Uterus (tissue), 4 donors: ENCODE results near the gene LGALS7. TPM values are rescaled to one million over a fixed set of nuclear protein-coding genes. Genes with fewer than 3 reads are reported as not detected.

ENCODE experiments used
- DNase-seq, 2 donors: peaks; one replicate each; pipeline ENCODE4 v3.0.0-alpha.2; 2019 to 2020
- H3K27ac ChIP-seq, 2 donors: fragments of 200-600 bp; sonication (generic); 1 replicate in 1 of 2; 2 replicates in 1 of 2; pipeline ENCODE4 v1.5.1; 2016 to 2018
- H3K27me3 ChIP-seq, 2 donors: fragments of 200-600 bp; sonication (generic); one replicate each; pipeline ENCODE4 v1.5.1; 2018 to 2019; ENCODE audit warnings: control low read depth in 1 of 2
- H3K36me3 ChIP-seq, 2 donors: fragments of 200-600 bp; sonication (generic); one replicate each; pipeline ENCODE4 v1.5.1; 2019; ENCODE audit warnings: control low read depth in 1 of 2
- H3K4me1 ChIP-seq, 2 donors: fragments of 200-600 bp; sonication (generic); one replicate each; pipeline ENCODE4 v1.5.1; 2018 to 2019; ENCODE audit warnings: control low read depth in 1 of 2
- H3K4me3 ChIP-seq, 2 donors: fragments of 200-600 bp; sonication (generic); 1 replicate in 1 of 2; 2 replicates in 1 of 2; pipeline ENCODE4 v1.5.1; 2018 to 2019; ENCODE audit warnings: mild to moderate bottlenecking in 1 of 2
- H3K9me3 ChIP-seq, 2 donors: fragments of 200-600 bp; sonication (generic); one replicate each; pipeline ENCODE4 v1.5.1; 2019; ENCODE audit warnings: control low read depth in 1 of 2
- POLR2A ChIP-seq, 2 donors: fragments of 450-650 bp; IDR thresholded peaks; one replicate each; pipeline ENCODE4 v1.6.1; 2016; ENCODE audit warnings: antibody characterized with exemption in 2 of 2, mild to moderate bottlenecking in 1 of 2, moderate library complexity in 1 of 2
- intact Hi-C: fragments of 100-400 bp; cut with DNase I; formaldehyde crosslinking; loops from one replicate; pipeline ENCODE4 v1.15.1; 2023; ENCODE audit warnings: low total_unique reads
- total RNA-seq, 4 donors: library from RNA; depleted of rRNA in 3 of 4; stranded (reverse); fragments of >200 nt in 3 of 4; gene quantifications; one replicate each; pipeline versions ENCODE4 v1.1.0 to v1.2.4, GENCODE V29; 2014 to 2023
- TF ChIP-seq, protein P1 (sequence below), 4 experiments: fragments of 200-600 bp in 2 of 4; fragments of 450-650 bp in 2 of 4; sonication (generic) in 2 of 4; IDR thresholded peaks; one replicate each; pipeline ENCODE4 v1.5.1; 2016 to 2019; ENCODE audit warnings: antibody characterized with exemption in 4 of 4, mild to moderate bottlenecking in 2 of 4, moderate library complexity in 1 of 4
- donor health status: DM: yes; HTN: yes; CAD: no.

LGALS7 gene
- total RNA-seq, 4 donors from 2014 or later = 2.6 TPM; not detected in 3

- H3K4me1 ChIP-seq = peaks cover 0 to 4% of the 10 kb centered on the region in 2 donors
- no peak overlapping the region for H3K27ac ChIP-seq
- H3K36me3 ChIP-seq = no peaks in the 10 kb centered on the region
- TF ChIP-seq POLR2A (IDR thresholded peaks at IDR 0.05) = no peak
- TF ChIP-seq, protein P1, sequence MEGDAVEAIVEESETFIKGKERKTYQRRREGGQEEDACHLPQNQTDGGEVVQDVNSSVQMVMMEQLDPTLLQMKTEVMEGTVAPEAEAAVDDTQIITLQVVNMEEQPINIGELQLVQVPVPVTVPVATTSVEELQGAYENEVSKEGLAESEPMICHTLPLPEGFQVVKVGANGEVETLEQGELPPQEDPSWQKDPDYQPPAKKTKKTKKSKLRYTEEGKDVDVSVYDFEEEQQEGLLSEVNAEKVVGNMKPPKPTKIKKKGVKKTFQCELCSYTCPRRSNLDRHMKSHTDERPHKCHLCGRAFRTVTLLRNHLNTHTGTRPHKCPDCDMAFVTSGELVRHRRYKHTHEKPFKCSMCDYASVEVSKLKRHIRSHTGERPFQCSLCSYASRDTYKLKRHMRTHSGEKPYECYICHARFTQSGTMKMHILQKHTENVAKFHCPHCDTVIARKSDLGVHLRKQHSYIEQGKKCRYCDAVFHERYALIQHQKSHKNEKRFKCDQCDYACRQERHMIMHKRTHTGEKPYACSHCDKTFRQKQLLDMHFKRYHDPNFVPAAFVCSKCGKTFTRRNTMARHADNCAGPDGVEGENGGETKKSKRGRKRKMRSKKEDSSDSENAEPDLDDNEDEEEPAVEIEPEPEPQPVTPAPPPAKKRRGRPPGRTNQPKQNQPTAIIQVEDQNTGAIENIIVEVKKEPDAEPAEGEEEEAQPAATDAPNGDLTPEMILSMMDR (IDR thresholded peaks at IDR 0.05) = no peak
- no peaks in the 10 kb centered on the region for H3K27me3 ChIP-seq
- no peaks in the 10 kb centered on the region for H3K9me3 ChIP-seq
- no peak overlapping the region for H3K4me3 ChIP-seq
- intact Hi-C loops = no loop called here
- DNase-seq = no peak
These were observed 33.1 kb downstream of the LGALS7 start for GRCh38 chr19:38740257-38740592.

GRCh38 chr19:38739440-38740256, 33.7 kb downstream of the LGALS7 start:
- H3K4me3 ChIP-seq = no peak overlapping the region
- peaks cover 0 to 4% of the 10 kb centered on the region in 2 donors for H3K4me1 ChIP-seq
- H3K9me3 ChIP-seq = no peaks in the 10 kb centered on the region
- no peak for DNase-seq
- no peaks in the 10 kb centered on the region for H3K36me3 ChIP-seq
- intact Hi-C loops = no loop called here
- TF ChIP-seq POLR2A (IDR thresholded peaks at IDR 0.05) = no peak
- TF ChIP-seq, protein P1 (IDR thresholded peaks at IDR 0.05) = no peak
- H3K27me3 ChIP-seq = no peaks in the 10 kb centered on the region
- no peak overlapping the region for H3K27ac ChIP-seq

GRCh38 chr19:38737921-38738737, 35.2 kb downstream of the LGALS7 start:
- no peaks in the 10 kb centered on the region for H3K36me3 ChIP-seq
- H3K4me1 ChIP-seq = peaks cover 0 to 9% of the 10 kb centered on the region in 2 donors
- no peaks in the 10 kb centered on the region for H3K27me3 ChIP-seq
- H3K27ac ChIP-seq = no peak overlapping the region
- H3K4me3 ChIP-seq = no peak overlapping the region
- no peaks in the 10 kb centered on the region for H3K9me3 ChIP-seq
- no peak for DNase-seq
- no peak for TF ChIP-seq POLR2A (IDR thresholded peaks at IDR 0.05)
- TF ChIP-seq, protein P1 (IDR thresholded peaks at IDR 0.05) = no peak
- intact Hi-C loops = no loop called here

GRCh38 chr19:38737281-38737865, 35.9 kb downstream of the LGALS7 start:
- DNase-seq = no peak
- Histone ChIP-seq H3K4me1 (peaks cover 0 to 11% of the 10 kb centered on the region in 2 donors), H3K9me3 (no peaks in the 10 kb centered on the region), H3K4me3 (no peak overlapping the region), H3K27me3 (no peaks in the 10 kb centered on the region), H3K36me3 (no peaks in the 10 kb centered on the region), H3K27ac (no peak overlapping the region)
- TF ChIP-seq, protein P1 (IDR thresholded peaks at IDR 0.05) = no peak
- TF ChIP-seq POLR2A (IDR thresholded peaks at IDR 0.05) = no peak
- intact Hi-C loops = no loop called here
